HG02623 (cell line): ENCODE results near the gene LRRC8E.

Experiments
- ATAC-seq: cut with Tn5 transposase; IDR thresholded peaks from one replicate; pipeline ENCODE4 v1.9.1; 2021; ENCODE audit warnings: moderate library complexity; ENCODE audit not compliant: unreplicated experiment

Gene LRRC8E

DNA sequence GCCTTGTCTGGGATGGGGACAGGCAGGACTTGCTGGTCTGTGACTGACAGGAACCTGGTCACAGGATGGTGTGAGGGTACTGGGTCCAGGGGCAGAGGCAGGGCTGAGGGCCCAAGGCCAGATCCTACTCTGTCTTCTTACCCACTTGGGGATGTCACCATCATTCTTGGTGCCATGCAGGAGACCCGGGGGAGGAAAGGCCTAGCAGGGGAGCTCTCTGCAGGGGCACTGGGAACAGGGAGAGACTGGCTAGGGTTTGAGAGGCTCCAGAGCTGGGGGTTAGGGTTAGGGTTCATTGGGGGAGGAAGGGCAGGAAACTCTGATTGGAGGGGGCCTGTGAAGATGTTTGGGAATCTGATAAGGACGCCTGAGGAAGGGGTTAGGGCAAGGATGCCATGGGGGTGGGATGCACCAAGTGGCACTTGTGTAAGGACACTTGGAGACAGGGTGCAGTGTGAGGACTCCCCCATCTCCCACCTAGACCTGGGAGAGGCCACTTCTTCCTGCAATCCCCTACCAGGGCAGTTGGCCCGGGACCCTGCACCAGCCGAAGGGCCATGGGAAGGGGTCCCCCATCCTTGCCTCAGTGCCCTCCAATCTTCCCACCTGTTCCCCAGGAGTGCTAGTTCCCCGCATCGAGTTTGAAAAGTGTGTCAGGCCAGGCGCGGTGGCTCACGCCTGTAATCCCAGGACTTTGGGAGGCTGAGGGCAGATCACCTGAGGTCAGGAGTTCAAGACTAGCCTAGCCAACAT is 21.0 kb upstream of the LRRC8E start:
- no peak for ATAC-seq

DNA sequence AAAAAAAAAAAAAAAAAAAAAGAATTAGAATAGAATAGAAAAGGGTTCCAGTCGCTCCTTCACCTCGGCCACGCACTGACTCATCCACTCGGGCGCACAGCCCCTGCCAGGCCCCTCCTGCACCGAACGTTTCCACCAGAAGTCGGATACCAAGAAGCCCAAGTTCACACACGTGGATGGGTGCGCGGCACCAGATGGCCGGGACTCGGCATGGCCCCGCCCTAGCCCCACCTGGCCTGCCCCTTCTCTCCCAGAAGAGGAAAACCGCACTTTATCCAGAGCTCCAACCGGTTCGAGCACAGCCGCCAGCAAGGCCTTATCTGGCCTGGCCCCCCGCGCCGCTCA is 20.0 kb upstream of the LRRC8E start:
- ATAC-seq, result no peak

DNA sequence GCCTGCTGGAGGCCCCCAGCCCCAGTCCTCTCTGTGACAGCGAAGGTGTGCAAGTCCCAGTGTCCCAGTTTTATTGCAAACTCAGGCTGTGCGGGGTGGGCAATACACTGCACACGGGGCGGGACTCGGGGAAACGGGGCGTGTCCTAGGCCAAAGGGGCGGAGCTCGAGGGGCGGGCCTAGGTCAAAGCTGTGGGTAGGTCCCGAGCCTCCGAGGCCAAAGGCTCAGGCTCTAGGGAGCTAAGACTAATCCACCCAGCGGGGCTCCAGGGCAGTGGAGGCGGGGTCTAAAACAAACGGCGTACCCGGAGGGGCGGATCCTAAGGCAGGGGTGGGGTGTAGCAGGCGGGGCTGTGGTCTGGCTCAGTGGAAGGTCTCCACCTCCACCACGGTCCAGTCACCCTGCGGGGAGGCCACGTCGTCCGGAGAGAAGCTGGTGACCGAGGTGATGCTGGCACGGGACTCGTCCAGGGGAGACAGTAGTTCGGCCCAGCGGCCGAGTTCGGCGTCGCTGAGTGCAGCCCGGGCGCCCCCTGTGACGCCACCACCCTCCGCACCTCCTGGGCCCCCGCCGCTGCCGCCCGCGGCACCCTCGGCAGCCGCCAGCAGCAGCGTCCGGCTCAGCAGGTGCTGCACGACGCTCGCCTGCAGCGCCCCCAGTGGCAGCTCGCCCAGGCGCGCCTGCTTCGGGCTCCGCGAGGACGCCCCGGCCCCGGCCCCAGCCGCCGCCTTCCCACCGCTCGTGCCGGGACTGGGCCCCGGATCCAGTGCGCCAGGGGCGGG is 19.4 kb upstream of the LRRC8E start:
- ATAC-seq, result peak; percentile 48

DNA sequence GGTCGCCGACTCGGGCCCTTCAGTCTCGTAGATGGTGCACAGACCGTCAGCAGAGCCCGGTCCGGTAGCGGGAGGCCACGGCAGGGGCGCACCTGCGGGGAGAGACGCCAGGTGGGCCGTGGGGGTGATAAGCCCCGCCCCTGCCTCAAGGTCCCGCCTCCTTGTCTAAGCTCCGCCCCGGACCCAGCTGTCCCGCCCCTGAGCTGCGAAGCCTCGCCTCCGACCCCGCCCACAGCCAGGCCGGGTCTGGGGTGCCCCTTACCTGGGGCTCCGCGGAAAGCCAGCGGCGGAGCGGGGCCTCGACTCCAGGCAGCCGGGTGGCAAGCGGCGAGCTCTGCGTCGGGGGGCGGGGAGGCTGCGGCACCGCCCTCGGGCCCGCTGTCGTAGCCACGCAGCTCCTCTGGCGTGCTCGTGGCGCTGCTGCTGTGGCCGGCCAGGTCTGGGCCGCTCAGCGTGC is 18.8 kb upstream of the LRRC8E start:
- peak; percentile 51 for ATAC-seq

DNA sequence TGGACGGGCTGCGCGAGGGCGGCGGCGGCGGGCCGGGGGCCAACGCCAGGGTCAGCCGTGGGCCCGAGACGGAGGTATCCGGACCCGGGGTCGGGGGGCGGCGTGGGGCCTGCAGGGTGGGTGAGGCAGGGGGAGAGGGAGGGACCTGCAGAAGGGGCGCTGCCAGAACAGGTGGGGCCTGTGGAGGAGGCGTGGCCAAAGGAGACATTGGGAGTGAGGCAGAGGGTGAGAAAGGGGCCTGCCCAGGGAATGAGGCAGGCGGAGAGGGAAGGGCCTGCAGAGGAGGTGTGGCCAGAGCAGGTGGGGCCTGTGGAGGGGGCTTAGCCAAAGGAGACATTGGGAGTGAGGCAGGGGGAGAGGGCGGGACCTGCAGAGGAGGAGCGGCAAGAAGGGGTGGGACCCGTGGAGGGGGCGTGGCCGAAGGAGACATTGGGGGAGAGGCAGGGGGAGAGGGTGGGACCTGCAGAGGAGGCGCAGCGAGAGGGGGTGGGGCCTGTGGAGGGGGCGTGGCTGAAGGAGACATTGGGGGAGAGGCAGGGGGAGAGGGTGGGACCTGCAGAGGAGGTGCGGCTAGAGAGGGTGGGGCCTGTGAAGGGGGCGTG is 18.3 kb upstream of the LRRC8E start:
- ATAC-seq, result peak; percentile 11

DNA sequence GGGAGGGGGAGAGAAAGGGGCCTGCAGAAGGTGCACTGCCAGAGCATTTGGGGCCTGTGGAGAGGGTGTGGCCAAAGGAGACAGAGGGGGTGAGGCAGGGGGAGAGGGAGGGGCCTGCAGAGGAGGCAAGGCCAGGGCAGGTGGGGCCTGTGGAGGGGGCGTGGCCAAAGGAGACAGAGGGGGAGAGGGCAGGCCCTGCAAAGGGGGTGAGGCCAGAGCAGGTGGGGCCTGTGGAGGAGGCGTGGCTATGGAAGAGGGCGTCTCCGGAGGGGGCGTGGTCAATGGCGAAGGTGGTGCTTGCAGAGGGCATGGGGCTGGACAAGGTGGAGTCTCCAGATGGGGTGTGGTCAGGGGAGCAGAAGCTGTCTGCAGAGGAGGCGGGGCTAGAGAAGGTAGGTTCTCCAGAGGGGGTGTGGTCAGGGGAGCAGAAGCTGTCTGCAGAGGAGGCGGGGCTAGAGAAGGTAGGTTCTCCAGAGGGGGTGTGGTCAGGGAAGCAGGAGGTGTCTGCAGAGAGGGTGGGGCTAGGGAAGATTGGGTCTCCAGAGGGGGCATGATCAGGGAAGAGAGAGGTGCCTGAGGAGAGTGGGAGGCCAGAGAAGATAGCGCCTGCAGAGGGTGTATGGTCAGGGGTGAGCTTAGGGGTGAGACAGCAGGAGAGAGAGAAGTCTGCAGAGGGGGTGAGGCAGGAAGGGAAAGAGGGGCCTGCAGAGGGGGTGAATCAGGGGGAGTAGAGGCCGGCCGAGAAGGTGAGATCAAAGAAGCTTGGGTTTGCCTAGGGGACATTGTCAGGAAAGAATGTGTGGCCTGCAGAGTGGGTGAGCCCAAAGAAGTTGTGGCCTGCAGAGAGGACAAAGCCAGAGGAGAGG is 17.5 kb upstream of the LRRC8E start:
- no peak for ATAC-seq

DNA sequence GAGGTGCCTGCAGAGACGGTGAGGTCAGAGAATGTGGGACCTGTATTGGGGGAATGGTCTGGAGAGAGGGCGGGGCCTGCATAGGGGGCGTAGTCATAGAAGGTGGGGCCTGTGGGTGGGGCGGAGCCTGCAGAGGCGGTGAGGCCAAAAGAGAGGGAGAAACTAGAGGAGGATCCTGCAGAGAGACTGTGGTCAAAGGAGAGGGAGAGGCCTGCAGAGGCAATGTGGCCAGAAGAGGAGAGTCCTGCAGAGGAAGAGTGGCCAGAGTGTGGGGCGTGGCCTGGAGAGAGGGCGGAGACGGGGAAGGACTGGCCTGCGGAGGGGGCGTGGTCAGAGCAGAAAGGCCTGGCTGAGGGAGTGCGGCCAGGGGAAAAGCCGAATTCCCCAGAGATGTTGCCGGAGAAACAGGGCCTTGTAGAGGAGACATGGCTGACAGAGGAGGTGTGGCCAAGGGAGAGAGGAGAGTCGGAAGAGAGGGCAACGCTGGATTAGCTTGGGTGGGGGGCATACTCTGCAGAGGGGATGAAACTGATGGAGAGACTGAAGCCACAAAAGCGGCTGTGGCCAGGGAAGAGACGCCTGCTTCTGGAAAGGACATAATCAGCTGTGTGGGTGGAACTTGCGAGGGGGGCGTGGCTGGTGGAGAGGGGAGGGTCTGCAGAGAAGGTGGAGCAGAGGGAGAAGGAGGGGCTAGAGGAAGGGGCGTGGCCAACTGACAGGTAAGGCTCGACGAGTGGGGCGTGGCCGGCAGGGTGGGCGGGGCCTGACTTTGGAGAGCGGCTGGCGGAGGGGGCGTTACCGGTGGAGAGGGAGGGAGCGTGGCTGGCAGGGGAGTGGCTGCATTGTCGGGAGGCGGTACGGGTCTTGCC is 16.6 kb upstream of the LRRC8E start:
- no peak for ATAC-seq

DNA sequence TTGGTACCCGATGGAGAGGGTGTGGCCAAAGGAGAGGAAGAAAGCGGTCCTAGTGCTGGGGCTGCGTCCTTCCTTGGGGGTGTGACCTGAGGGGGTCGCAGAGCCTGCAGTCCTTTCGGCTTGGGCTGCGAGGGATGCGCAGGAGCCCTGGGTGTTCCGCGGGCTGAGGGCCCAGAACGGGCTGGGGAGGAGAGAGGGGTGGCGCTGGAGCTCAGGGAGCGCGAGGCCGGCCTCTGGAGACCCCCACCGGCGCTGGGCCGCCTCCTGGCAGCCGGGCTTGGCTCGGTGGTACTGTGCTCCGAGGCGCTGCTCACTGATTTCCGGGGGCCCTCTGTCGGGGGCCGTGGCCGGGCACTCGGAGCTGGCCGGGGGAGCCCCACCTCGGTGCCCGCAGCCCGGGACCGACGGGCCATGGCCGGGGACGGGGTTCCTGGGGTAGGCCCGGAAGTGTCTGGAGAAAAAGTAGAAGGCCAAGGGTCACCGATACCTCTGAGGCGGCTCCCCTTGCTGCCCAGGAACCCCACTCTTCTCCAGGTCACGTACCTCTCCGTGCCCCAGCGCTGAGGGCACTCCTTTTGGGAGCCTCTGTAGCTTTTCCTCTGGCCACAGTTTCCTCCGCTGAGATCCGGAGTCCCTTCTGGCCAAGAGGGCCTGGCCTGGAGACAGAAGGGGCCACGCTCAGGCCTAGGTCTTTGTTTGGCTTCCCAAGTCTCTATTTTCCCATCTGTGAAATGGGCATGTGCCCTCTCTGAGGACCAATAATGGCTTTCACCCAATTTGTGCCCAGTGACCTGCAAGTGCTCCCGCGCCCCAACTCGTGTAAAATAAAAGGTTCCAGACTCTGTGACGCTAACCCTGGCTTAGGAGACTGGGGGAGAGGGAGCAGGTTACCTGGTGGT is 15.8 kb upstream of the LRRC8E start:
- ATAC-seq, result no peak

DNA sequence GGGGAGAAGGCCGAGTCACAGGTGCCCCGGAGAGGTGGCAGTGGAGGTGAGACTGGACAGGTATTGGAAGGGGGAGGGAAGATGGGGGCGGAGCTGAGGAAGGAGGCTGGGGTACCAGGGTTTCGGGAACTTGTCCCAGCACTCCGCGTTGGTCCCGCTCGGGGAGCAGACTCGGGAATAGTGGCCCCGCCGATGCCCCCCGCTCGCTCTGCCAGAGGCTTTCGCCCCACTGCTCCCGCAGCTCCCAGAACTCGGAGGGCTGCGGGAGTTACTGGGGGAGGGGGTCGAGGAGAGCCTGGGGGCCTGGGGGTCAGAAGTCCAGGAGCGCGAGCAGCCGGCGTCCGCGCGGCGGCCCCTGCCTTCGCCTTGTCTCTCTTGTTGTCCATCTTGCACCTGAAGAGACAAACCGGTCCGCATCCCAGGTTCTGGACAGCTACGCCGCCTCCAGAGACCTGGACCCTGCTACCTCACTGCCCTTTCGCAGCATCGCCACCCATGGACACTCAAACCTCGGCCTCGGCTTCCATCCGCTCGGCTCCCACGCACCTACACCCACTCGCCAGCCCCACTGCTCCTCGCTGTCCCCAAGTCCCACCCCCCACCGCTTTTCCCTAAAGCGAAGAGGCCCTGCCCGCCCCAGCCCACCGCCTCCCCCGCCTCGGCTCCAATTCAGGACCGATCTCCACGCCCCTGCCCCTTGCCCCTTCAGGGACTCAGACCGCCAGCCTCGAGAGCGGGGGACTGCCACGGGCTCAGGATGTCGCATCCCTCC is 14.8 kb upstream of the LRRC8E start:
- no peak for ATAC-seq

DNA sequence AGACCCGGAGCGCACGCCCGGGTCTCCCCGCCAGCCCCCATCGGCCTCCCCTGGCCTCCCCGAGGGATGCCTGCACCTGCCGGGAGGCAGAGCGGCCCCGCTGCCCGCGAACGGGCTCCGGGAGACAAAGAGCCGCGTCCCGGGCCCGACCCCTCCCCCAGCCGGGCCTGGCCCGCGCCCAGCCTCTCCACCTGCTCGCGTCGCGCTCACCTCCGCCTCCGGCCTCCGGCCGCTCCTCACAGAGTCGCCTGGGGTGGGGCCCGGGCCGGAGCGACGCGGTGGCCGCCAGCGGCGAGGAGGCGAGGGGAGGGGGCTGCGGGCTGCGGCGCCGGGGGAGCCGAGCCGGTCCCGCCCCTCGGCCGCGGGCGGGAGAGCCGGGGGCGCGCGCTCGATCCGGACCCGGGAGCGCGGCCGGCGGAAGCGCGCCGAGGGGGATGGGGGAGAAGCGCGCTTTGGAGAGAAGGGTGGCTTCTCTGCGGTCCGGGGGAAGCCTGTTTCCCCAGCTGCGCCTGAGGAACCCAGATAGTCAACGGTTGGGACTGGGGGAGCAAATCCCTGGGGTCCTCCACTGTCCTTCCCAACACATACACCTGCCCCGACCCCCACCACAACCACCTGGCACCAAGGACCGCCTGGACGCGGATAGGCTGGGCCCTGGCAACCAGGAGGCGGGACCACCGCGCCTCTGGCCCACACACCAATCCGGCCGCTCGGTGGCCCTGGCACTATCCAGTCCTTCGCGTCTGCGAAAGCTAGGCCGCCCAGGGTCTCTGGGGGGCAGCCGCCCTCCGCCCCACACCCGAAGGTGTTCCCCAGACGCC is 14.0 kb upstream of the LRRC8E start, which contains the start of gene PRR36:
TSS of gene PRR36 (minus strand) at position 315 of the 821 bp plus-strand sequence. CDS start 701 bp downstream, outside the sequence.
- no peak for ATAC-seq

DNA sequence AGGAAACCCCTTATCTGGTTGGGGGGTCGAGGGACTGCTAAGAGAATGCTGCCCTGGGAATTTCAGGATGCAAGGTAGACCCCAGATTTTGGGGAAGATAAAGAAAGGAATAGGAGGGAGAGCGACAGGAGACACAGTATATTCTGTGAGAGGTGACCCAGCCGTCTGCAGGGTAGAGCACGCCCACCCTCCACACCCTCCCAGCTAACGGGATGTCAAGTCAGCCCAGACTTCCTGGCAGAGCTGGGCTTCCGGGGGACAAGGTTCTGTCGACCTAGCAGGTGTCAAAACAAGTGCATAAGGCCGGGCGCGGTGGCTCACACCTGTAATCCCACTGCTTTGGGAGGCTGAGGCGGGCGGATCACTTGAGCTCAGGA is 13.4 kb upstream of the LRRC8E start:
- no peak for ATAC-seq

DNA sequence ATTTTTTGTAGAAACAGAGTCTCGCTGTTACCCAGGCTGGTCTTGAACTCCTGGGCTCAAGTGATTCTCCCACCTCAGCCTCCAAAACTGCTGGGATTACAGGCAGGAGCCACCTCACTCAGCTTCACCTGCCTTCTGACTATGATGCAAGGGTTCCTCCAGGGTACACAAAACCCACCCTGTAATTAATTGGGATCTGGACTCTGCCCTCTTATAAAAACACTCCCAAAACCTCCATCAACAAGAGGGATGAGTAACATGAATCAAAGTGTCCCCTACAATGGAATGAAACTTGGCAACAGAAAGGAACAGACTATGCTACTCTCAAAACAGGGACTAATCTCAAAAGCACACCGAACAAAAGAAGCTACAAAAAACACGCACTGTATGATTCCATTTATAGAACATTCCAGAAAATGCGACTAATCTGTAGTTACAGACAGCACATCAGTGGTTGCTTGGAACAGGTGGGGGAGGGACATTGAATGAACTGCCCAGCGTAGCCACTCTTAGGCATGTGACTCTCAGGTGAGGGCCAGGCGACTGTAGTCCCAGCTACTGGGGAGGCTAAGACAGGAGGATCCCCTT is 11.0 kb upstream of the LRRC8E start:
- ATAC-seq, result no peak

DNA sequence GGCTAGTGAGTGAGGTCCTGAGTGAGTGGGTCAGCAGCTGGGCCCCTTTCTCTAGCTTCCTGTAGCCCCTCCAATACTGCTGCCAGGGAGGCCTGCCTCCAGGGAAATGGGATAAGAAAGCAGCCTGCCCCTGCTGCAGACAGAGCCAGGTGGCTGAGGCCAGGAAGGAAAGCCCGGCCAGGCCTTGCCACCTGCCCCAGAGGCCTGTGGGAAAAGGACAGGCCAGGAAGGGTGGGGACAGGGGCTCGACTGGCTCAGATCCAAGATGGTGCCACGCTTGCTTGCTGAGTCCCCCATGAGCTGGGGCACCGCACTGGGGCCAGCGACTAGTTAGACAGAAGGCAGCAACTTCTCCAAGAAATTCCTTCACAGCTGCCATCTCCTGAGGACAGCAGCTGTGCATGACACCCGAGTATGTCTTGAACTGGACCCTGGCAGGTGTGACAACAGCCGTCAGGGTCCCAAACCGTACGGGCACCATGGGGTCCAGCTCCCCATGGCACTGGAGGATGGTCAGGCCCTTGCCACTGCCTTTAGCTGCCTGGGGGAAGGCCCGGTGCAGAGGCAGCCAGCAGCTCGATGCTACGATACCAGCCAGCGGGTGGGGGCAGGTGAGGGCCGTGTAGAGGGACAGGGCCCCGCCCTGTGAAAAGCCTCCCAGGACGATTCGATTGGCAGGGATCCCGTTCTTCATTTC is 9.1 kb upstream of the LRRC8E start:
- ATAC-seq, result no peak

DNA sequence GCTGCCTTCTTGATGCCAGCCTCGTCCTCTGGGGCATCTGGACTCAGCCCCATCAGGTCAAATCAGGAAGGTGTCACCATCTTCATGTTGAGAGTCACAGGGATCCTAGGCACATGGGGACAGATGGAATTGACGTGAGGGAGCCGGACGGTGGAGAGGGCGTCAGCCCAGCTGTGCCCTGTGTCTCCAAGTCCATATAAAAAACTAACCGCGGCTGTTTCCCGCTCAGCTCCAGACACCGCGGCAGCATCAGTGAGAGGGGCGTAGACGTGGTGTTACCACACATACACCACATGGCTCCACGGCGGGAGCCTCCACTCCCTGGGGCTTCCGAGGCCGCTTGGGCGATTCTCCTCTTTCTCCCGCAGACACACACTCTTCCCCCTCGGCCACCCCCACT is 8.5 kb upstream of the LRRC8E start:
- ATAC-seq, result no peak

DNA sequence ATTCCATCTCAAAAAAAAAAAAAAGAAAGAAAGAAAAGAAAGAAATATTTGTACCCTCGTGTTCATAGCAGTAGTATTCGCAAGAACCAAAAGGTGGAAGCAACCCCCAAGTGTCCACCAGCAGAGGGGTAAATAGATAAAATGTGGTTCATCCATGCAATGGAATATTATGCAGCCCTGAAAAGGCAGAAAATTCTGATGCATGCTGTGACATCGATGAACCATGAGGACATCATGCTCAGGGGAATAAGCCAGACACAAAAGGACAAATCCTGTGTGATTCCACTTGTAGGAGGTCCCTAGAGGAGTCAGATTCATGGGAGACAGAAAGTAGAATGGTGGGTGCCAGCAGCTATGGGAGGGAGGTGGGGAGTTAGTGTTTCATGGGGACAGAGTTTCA is 6.4 kb upstream of the LRRC8E start:
- no peak for ATAC-seq

DNA sequence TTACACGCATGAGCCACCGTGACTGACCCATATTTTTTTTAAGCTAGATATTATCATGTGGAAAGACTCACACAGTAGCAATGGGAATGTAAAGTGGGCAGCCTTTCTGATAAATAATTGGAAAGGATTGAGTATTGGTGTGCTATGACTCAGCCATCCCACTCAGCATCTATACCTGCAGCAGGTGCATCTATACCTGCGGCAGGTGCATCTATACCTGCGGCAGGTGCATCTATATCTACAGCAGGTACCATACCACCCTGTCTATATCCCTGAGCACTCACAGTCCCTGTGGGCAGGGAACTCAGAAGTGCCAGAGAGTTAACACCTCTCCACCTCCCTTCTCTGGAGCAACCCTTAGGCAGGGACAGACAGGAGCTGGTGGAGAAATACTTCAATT is 5.2 kb upstream of the LRRC8E start:
- ATAC-seq, result no peak
